ELF-1 (cell line): ENCODE measurements around the gene CDCP1.
"Not testable (repeated sequence)": the region's sequence is repeated elsewhere in the genome, so short reads cannot be mapped to it uniquely, and the experiment has no call there.

Source experiments
- DNase-seq: peaks from one replicate; pipeline ENCODE4 v3.0.0-alpha.2; 2016; ENCODE audit warnings: low read depth, low spot score

The CDCP1 gene

DNA sequence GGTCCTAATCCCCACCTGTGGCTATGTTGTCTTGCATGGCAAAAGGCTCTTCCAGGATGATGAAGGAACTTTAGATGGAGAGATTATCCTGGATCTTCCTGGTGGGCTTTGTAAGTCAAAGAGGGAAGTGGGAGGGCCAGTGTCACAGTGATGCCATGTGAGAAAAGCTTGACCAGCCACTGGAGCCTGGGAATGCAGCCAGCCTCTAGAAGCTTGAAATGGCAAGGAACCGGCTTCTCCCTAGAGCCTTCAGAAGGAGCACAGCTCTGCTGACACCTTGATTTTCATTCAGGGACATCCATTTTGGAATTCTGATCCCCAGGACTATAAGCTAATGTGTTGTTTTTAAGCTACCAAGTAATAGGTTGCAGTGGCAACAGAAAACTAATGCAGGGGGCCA lies 61.8 kb downstream of the CDCP1 start:
- DNase-seq, result no peak

DNA sequence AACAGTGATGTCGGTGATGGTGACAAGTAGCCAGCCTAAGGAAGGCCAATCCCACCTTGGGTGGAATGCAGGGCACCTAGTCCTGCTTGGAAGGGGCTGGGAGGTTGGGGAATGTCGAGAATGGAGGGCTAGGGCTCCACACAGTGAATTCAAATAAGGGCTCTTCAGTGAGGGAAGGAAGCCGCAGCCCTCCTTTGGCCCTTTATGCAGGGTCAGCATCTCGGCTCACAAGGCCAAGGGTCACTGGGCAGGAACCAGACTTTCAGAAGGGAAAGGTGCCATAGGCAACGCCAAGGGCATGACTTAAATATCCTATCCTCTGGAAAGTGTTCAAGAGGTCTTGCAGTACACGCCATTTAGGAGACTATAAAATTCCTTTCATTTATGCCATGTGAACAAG lies 63.2 kb downstream of the CDCP1 start:
- DNase-seq, result no peak

- no peak for DNase-seq
These were observed 64.0 kb downstream of the CDCP1 start for GRCh38 chr3:45082142-45082538.

DNA sequence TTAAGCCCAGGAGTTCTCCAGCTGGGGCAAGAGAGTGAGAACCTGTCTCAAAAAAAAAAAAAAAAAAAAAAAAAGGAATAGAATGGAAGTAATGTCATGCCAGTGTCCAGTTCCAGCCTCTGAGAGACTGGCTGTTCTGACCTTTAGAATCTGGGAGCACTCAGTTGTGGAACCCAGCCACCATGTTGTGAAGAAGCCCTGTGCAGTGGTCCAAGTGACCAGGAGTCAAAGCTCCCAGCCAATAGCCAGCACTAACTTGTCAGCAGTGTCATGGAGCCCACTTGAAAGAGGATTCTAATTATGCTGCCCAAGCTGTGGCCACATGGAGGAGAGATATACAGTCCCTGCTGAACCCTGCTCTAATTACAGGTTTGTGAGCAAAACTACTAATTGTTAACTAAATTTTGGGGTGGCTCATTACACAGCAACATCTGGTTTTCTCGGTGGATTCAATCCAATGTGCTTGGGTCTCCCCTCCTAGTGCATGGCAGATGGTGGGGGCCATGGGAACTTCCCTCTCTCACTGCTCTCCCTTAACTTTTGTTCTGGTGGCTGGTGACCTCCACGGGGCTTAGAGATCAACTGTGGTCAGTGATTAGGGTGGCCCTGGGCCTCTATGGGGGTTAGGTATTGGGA lies 64.6 kb downstream of the CDCP1 start:
- DNase-seq, result no peak

GRCh38 chr3:45080824-45081223 lies 65.4 kb downstream of the CDCP1 start:
- DNase-seq, result no peak

DNA sequence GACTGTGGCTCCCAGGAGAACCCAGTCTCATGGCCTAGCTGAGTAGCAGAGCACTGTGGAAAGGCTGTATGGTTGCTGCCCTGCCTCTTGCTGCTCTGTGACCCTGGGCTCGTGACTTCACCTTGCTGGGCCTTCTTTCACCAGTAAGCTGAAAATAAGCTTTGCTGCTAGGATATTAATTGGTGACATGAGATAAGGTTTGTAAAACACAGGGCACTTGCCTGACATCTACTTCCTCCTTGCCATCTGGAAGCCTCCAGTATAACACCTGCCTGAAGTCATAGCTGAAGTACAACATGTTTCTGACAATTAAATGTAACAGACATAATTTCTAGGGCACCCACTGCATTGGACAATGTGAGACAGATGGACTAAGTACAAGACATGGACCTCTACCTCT lies 66.5 kb downstream of the CDCP1 start:
- no peak for DNase-seq

- no peak for DNase-seq
These were observed 67.2 kb downstream of the CDCP1 start for GRCh38 chr3:45078910-45079522.

GRCh38 chr3:45078256-45078655 lies 67.9 kb downstream of the CDCP1 start:
- not testable (repeated sequence) for DNase-seq

DNA sequence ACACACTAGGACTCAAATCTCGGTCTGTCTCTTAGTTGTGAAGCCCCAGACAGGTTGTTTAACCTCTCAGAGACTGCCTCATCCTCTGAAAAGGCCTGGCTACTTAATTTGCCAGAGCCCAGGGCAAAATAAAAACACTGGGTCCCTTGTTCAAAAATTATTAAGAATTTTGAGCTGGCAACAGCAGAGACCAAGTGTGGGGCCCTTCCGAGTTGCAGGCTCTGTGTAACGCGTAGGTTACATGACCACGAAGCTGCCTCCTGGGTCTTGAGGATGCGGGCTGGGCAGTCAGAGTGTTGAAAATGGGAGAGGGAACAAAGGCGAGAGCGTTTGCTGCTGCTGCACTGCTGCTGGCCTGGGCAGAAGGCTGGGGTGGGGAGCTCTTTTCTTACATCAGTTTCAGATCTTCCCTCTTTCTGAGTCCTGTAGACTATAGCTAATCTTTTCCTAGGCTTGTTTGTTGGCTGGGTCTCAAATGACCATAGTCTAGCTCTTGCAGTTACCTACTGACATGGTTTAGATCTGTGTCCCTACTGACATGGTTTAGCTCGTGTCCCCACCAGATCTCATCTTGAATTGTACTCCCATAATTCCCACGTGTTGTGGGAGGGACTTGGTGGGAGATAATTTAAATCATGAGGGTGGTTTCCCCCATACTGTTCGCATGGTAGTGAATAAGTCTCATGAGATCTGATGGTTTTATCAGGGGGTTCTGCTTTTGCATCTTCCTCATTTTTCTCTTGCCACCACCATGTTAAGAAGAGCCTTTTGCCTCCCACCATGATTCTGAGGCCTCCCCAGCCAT lies 70.2 kb downstream of the CDCP1 start:
- no peak for DNase-seq

DNA sequence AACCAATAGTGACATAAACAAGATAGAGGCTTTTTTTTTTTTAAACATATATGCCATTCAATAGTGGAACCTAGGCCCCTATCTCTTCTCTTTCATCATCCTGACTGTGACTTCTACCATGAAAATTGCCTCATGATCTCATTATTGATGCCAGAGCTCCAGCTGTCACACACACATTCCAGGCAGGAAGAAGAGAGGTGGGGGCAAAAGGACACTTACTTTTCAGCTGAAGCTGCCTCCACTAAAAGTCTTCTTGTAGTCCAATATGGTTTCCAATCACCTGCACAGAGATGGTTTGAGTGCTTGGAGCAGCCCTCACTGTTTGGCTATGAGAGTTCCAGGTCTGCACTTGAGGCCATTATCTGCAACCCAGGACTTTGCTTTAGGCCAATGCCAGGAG lies 75.1 kb downstream of the CDCP1 start:
- DNase-seq, result no peak

DNA sequence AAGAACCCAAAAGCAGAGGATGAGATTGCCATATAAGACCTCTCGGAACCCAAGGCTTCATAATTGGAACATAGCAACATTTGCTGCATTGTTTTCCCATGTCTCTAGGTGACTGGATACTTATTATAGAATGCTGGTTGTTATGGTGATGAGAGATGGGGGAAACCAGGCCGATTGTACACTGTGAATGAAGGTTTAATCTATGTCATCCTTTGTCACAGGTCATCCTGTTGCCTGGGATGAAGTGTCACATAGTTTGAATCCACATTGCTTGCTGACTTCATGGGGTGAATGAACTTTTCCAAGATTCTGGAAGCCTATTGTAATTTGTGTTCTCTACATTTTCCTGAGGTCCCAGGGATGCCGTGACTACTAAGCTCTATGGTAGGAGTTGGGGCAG lies 78.2 kb downstream of the CDCP1 start:
- DNase-seq, result no peak

- no peak for DNase-seq
These were observed 78.7 kb downstream of the CDCP1 start for GRCh38 chr3:45067486-45067885.

GRCh38 chr3:45066109-45066801 lies 79.9 kb downstream of the CDCP1 start:
- no peak for DNase-seq

DNA sequence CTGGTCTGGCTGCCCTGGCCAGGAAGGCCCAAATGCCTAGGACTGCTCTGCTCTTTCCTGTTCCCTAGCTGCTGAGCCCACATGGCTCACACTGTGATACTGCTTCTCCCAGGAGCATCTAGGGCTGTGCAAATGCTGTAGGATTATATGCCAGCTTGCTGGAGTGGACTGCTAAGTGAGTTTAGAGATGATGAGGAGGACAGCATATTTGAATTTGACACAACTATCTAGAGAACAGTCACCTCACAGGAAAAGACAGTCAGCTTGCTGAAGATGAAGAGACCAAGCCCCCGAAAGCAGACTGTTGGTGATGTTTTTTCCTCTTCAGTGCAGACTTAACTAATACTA lies 80.8 kb downstream of the CDCP1 start:
- DNase-seq, result no peak

- no peak for DNase-seq
These were observed 81.4 kb downstream of the CDCP1 start for GRCh38 chr3:45064512-45065372.

DNA sequence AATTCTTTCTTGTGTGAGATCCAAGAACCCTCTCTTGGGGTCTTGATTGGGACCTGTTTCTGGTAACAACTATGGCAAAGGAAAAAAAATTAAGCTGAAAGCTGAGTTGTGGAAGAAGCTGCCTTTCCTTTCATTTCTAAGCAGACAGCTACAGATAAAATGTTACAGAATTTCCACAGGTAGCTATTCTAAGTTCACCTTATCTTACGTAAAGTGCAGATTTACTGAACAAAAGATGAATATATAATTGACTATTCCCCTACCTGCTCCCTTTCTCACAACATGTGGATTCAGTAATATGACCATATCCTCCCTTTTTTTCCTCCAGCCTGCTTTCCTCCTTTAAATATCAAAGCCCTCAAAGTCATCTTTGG lies 83.5 kb downstream of the CDCP1 start:
- no peak for DNase-seq

- no peak for DNase-seq
These were observed 85.8 kb downstream of the CDCP1 start for GRCh38 chr3:45060165-45060892.

GRCh38 chr3:45059132-45059531 lies 87.0 kb downstream of the CDCP1 start:
- DNase-seq, result no peak

GRCh38 chr3:45057557-45057956 lies 88.6 kb downstream of the CDCP1 start:
- no peak for DNase-seq

GRCh38 chr3:45056608-45057301 lies 89.4 kb downstream of the CDCP1 start:
- DNase-seq, result peak; percentile 30
